ENCODE results near the gene OSBPL8.

Gene OSBPL8

DNA sequence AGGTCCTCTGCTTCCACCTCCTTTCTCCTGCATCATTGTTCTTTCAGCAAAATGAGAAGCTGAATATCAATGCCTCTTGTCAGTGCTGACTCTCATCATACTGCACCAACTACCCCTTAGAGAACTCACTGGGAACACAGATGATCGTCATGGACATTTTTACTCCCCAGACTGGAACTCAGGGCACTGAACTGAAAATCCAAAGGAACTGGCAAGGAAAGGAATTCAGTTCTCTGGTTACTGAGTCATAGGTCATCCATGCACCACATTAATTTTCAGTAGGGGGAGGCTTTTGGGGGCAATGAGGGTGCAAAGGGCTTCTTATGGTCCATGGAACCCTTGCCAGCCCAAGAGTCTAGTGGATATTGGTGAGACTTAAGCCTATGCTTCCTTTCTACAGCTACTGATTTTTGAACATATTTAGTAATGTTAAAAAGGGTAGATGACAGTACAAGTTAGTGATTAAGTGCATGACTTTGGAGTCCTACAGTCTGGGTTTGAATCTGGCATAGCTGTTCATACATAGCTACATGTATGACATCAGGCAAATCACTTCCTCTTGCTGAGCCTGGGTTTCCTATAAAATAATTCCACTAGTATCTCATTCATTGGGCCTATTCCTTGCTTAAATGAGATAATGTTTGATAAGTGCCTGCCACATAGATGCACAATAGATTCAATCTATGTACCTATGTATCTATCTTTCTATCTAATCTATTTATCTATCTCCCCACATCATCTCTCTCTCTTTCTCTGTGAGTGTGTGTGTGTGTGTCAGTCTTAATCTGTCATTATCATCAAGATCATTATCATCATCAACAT is 240.6 kb downstream of the OSBPL8 start:
- DNase-seq (ENCODE audit: insufficient read length, low spot score) (no peak), FAIRE-seq (no peak)

DNA sequence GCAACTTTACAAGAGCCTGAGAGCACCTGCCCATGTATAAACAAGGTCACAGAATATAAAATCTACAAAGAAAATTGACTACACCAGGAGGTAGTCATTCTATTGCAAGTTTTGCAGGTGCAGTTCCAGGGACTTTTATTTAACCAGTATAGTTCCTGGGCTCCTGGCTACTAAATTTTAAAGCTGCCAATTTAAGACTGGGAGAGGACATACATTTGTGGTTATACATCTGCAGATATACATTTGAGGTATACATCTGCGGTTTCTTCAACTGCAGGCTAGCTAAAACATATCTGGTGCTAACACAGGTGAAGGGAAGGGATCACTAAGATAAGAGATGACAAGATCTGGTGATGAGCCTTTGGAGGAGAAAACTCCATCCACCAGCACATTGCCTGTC is 241.6 kb downstream of the OSBPL8 start:
- FAIRE-seq (no peak), DNase-seq (ENCODE audit: insufficient read length, low spot score) (no peak)

DNA sequence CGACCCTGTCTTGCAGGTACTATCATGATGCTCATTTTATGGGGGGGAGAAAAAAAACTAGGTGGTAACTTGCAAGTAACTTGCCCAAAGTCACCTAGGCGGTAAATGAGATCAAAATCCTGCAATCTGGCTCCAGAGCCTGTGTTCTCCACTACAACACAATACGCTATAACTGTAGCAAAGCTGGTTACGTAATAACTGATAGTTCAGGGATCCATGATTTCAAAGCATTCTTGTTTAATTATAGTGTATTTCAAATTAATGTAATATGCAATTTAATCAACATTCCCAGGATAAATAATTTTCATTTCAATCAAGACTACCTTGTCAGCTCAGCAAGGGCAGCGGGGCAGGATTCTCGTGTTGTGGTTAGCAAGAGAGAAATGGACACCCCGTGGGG is 243.1 kb downstream of the OSBPL8 start:
- DNase-seq (ENCODE audit: insufficient read length, low spot score) (no peak), FAIRE-seq (no peak)

DNA sequence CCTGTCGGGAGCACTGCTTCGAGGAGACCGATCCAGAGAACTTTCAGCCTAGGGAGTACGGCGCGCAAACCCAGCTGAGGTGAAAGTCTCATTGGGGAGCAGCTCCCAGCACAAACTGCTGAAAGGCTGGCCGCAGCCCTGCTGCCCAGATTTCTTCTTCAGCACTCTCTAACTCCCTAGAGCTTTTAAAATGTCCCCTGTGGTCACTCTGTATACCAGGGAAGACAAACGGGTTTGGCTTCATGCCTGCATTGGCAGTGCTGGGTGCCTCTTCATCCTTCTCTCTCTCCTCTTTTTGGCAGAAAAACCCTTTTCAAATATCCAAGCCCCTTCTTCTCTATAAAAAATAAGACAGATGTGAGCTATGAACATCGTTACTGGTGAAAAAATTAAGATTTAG is 246.3 kb downstream of the OSBPL8 start:
- DNase-seq (ENCODE audit: insufficient read length, low spot score) (no peak), FAIRE-seq (no peak)

DNA sequence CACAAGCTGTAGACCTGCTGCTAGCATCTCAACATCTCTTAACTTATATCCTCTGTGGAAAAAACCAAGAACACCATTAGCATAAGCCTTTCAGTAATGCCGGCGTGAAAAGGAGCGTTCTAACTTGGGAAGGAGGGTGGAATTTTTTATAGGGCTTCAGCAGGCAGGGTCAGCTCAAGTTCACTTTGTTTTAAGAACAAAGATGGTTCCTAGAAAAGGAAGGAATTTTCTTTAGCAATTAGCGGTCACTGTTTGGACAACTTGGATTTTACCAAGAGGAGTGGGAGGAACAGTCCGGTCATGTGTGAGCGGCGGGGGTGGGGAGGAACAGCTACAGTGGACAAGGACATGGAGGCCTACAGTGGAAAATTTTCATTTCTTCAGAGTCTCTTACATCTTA is 247.3 kb downstream of the OSBPL8 start:
- no peak for DNase-seq (ENCODE audit: insufficient read length, low spot score)
- FAIRE-seq = no peak

DNA sequence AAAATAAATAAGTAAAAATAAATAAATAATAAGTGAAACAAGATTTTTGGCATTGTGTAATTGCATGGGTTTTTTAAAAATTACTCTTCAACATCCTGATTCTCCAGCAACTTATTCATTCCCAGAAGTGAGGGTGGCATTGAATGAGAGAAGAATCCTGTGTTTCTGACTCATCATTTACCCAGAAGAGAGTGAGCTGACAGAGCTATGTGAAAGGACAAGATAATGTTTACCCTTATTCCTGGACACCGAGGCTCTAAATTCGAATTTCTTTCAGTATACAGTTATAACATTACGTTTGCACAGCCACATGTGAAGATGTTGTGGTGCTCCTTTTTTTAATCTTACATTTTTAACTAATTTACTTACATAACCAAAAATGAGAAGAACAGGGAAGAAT is 247.8 kb downstream of the OSBPL8 start:
- DNase-seq (ENCODE audit: insufficient read length, low spot score) (no peak), FAIRE-seq (no peak)

DNA sequence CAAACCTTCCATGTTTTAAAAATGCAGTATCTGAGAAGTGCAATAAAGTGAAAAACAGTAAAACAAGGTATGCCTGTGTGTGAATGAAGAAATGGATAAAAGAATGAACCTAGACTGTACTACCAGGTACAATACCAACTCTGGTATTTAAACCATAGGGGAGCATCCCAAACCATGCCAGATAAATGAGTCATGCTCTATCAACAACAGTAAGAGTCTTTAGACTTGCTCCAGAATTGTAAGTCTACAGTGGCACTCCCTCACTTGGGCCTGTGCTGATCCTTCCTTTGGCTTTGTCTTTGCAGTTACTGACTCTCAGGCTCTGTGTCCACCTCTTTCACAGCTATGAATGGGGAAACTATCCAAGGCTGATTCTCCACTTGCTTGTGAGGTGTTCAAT is 249.5 kb downstream of the OSBPL8 start:
- DNase-seq (ENCODE audit: insufficient read length, low spot score) = peak; percentile 38
- no peak for FAIRE-seq

DNA sequence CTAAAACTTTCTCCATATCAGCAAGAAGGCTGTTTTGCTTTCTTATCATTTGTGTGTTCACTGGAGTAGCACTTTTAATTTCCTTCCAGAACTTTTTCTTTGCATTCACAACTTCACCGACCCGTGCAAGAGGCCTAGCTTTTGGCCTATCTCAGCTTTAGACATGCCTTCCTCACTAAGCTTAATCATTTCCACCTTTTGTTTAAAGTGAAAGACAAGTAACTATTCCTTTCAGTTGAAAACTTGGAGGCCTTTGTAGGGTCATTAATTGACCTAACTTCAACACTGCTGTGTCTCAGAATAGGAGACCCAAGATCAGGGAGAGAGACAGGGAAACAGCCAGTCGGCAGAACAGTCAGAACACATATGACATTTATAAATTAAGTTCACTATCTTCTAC is 250.7 kb downstream of the OSBPL8 start:
- no peak for FAIRE-seq
- DNase-seq (ENCODE audit: insufficient read length, low spot score) = no peak

DNA sequence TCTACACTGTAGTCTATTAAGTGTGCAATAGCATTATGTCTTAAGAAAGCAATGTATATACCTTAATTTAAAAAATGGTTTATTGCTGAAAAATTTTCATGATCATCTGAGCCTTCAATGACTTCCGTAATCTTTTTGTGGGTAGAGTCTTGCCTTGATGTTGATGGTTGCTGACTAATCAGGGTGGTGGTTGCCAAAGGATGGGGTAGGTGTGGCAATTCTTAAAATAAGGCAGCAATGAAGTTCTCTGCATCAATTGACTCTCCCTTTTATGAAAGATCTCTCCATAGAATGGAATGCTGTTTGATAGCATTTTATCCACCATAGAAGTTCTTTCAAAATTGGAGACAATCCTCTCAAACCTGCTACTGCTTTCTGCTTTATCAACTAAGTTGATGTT is 252.5 kb downstream of the OSBPL8 start:
- DNase-seq (ENCODE audit: insufficient read length, low spot score) (no peak), FAIRE-seq (no peak)

DNA sequence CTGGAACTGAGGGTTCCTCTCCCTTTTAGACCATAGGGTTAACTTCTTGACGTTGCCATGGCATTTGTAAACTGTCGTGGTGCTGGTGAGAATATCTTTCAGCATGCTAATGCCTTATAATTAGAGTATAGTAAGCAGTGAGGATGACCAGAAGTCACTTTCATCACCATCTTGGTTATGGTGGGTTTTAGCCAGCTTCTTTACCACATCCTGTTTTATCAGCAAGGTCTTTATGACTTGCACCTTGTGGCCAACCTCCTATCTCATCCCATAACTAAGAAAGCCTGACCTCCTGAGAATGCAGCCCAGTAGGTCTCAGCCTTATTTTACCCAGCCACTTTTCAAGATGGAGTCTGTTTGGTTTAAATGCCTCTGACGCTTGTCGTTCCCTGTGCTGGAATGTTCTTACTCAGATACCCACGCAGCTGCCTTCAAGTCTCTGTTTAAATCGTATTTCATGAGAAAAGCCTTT is 255.5 kb downstream of the OSBPL8 start:
- no peak for DNase-seq (ENCODE audit: insufficient read length, low spot score)
- FAIRE-seq = no peak

DNA sequence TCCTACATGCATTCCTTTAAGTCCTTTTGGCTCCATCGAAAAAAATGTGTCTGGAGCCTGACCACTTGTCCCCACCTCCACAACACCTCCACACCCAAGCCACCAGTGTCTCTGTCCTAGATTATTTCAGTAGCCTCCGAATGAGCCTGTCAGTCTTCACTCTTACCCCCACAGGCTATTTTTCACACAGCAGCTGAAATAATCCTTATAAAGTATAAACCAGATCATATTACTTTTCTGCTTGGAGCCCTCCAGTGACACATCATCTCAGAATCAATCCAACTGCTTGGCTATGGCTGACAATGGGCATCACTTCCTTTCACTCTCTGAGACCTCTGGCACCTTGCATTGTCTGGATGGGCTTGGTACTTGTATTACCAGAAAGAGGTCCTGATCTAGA is 256.2 kb downstream of the OSBPL8 start:
- no peak for FAIRE-seq

More for the DNA sequence above, 256.2 kb downstream of the OSBPL8 start:
- DNase-seq (ENCODE audit: insufficient read length, low spot score) = peak; percentile 14
